Karpas-422 (cell line): ENCODE measurements around the gene PATZ1. TPM values are rescaled to one million over a fixed set of nuclear protein-coding genes. Genes with fewer than 3 reads are reported as not detected.
A peak's percentile ranks its signal among the peaks of the same experiment; 100 is the strongest.
"Not testable (repeated sequence)": the region's sequence is repeated elsewhere in the genome, so short reads cannot be mapped to it uniquely, and the experiment has no call there.

Experiments used
- DNase-seq: peaks from one replicate; pipeline ENCODE4 v3.0.0-alpha.2; 2015
- H2AFZ ChIP-seq: fragments of 200-600 bp; sonication (generic); 2 replicates; pipeline ENCODE4 v1.6.1; 2014; ENCODE audit warnings: antibody characterized with exemption, low read length, mixed read lengths
- H3K27ac ChIP-seq: fragments of 200-600 bp; sonication (generic); 2 replicates; pipeline ENCODE4 v1.5.1; 2014; ENCODE audit warnings: mild to moderate bottlenecking, low read length, moderate library complexity
- H3K27me3 ChIP-seq: fragments of 200-600 bp; sonication (generic); 2 replicates; pipeline ENCODE4 v1.6.1; 2014; ENCODE audit warnings: low read length, mixed read lengths
- H3K36me3 ChIP-seq: fragments of 200-600 bp; sonication (generic); 2 replicates; pipeline ENCODE4 v1.6.1; 2014; ENCODE audit warnings: low read length, mixed read lengths; ENCODE audit not compliant: insufficient read depth
- H3K4me1 ChIP-seq: fragments of 200-600 bp; sonication (generic); 2 replicates; pipeline ENCODE4 v1.6.1; 2014; ENCODE audit warnings: mild to moderate bottlenecking, low read length, mixed read lengths
- H3K4me2 ChIP-seq: fragments of 200-600 bp; sonication (generic); 2 replicates; pipeline ENCODE4 v1.6.1; 2014; ENCODE audit warnings: low read length, low read depth, mild to moderate bottlenecking; ENCODE audit not compliant: poor library complexity, severe bottlenecking
- H3K4me3 ChIP-seq: fragments of 200-600 bp; sonication (generic); 2 replicates; pipeline ENCODE4 v1.5.1; 2014; ENCODE audit warnings: mild to moderate bottlenecking, antibody characterized with exemption, low read length, mixed read lengths
- H3K79me2 ChIP-seq: fragments of 200-600 bp; sonication (generic); 2 replicates; pipeline ENCODE4 v1.6.1; 2014; ENCODE audit warnings: mild to moderate bottlenecking, low read length, mixed read lengths
- H3K9ac ChIP-seq: fragments of 200-600 bp; sonication (generic); 2 replicates; pipeline ENCODE4 v1.6.0; 2014; ENCODE audit warnings: low read length
- H3K9me2 ChIP-seq: fragments of 200-600 bp; sonication (generic), shearing (Covaris generic); replicated peaks from 2 replicates; pipeline ENCODE4 v1.6.0; 2014; ENCODE audit warnings: mild to moderate bottlenecking, low read length, moderate library complexity; ENCODE audit not compliant: insufficient read depth
- H3K9me3 ChIP-seq: fragments of 300-700, 200-600 bp; sonication (generic); 2 replicates; pipeline ENCODE4 v1.6.1; 2014; ENCODE audit warnings: low read length, mixed read lengths
- H4K20me1 ChIP-seq: fragments of 200-600 bp; sonication (generic); 2 replicates; pipeline ENCODE4 v1.6.1; 2014; ENCODE audit warnings: mild to moderate bottlenecking, antibody characterized with exemption, low read length, low read depth; ENCODE audit not compliant: insufficient read depth
- total RNA-seq: library from RNA; depleted of rRNA; stranded (reverse); fragments of >200 nt; shearing (Covaris generic); gene quantifications from 2 replicates; pipeline ENCODE4 v1.2.3, GENCODE V29; 2014; ENCODE audit warnings: low replicate concordance

The PATZ1 gene
- total RNA-seq, 1 experiment from 2014 or later = 65.4 TPM

DNA sequence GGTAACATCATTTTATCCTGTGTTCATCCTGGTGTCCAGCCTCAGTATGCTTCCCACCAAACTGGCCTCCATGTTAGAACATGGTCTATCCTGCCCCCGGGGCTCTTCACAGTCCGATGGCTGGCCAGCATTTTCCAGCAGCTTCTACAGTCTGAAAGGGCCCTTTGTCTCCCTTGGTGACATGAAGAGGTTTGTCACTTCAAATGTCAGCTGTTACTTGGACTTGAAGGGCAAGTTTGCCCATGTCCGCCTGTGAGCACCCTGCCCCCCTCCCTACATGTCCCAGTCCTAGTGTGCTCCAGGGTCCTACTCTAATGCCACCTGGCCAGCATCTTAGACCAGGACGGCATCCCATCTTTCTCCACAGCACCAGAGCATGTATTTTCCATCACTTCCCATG, 24.7 kb downstream of the PATZ1 start:
- no peaks in the 10 kb centered on the region for H3K27me3 ChIP-seq
- H3K36me3 ChIP-seq = peaks cover 10% of the 10 kb centered on the region; the same call in 1 of the 2 replicates
- no peak for DNase-seq
- no peaks in the 10 kb centered on the region for H3K4me1 ChIP-seq
- no peak overlapping the region for H2AFZ ChIP-seq
- H3K79me2 ChIP-seq = no peaks in the 10 kb centered on the region
- no peaks in the 10 kb centered on the region for H4K20me1 ChIP-seq
- no peaks in the 10 kb centered on the region for H3K9me3 ChIP-seq
- H3K9me2 ChIP-seq = no peaks in the 10 kb centered on the region
- H3K4me3 ChIP-seq = no peak overlapping the region
- H3K4me2 ChIP-seq = no peak overlapping the region
- no peak overlapping the region for H3K27ac ChIP-seq
- no peak overlapping the region for H3K9ac ChIP-seq

DNA sequence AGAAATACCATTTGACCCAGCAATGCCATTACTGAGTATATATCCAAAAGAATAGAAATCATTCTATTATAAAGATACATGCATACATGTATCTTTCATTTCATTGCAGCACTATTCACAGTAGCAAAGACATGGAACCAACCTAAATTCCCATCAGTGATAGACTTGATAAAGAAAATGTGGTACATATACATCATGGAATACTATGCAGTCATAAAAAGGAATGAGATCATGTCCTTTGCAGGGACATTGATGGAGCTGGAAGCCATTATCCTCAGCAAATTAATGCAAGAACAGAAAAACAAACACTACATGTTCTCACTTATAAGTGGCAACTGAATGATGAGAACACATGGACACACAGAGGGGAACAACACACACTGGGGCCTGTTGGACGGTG, 31.9 kb downstream of the PATZ1 start:
- H3K79me2 ChIP-seq, H3K9ac ChIP-seq, H3K9me3 ChIP-seq, H3K9me2 ChIP-seq, H4K20me1 ChIP-seq, H3K4me2 ChIP-seq, H3K36me3 ChIP-seq, H3K4me1 ChIP-seq, H3K27me3 ChIP-seq, DNase-seq, H2AFZ ChIP-seq, H3K4me3 ChIP-seq, H3K27ac ChIP-seq: not testable (repeated sequence)

DNA sequence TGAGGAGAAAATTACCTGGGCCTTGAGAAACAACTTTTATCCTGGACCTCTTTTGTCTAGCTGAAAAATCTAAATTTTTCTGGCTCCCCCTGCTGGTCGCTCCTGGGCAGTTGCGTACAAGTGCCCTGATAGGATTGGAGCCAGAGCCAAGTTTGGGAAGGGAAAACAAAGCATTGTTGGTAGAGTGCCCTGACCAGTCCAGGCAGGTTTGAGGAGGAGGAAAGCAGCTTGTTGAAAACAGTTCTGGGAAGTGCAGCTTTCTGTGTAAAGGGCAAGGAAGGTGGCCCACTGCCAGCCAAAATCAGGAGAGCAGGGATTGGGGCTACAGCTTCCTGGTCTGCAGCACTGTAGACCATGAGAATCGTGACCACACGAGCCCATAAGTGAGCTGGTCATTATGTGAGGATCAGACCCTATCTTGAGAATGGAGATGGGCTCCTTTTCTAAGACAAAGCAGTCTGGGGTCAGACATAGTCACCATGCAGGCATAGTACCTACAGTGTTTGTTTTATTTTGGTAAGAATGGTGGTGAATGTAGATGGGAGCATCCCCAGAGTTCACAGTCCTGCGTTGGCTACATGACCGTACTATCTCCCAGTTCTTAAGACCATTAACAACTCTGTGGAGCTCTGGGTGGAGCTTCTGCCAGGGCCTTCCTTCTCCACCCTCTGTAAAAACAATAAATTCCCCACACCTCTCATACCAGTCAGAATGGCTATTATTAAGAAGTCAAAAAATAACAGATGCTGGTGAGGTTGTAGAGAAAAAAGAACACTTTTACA, 32.6 kb downstream of the PATZ1 start:
- no peaks in the 10 kb centered on the region for H4K20me1 ChIP-seq
- no peaks in the 10 kb centered on the region for H3K36me3 ChIP-seq
- H3K27ac ChIP-seq = no peak overlapping the region
- H3K4me3 ChIP-seq = no peak overlapping the region
- H3K4me1 ChIP-seq = peaks cover under 1% of the 10 kb centered on the region; the same call in 1 of the 2 replicates
- H3K27me3 ChIP-seq = no peaks in the 10 kb centered on the region
- H3K9ac ChIP-seq = no peak overlapping the region
- peaks cover 4% of the 10 kb centered on the region for H3K9me3 ChIP-seq
- DNase-seq = peak; percentile 82
- H2AFZ ChIP-seq = 0 out of 2 replicates have a peak overlapping the region, but pooled peaks have one; percentile 50
- no peaks in the 10 kb centered on the region for H3K9me2 ChIP-seq
- H3K79me2 ChIP-seq = no peaks in the 10 kb centered on the region
- no peak overlapping the region for H3K4me2 ChIP-seq

DNA sequence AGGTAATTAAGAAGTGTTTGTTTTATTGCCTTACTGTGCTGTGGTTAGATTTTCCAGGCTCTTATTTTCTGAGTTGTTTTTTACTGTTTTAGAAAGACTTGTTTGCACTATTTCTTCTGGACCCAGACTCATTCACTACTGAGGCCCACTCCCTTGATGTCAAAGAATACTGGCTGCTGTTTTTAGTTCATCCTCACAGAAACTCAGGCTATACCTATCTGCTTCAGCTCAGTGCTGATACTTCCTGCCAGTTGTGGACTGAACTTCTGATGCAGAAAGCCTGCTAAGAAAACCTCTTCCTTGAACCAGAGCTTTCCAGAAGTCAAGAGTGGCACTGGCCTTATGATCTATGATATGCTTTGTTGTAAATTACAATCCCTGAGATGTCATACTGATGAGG, 38.0 kb downstream of the PATZ1 start:
- DNase-seq = no peak
- no peak overlapping the region for H3K9ac ChIP-seq
- H3K27ac ChIP-seq = no peak overlapping the region
- H2AFZ ChIP-seq = no peak overlapping the region
- peaks cover 12% of the 10 kb centered on the region for H3K4me1 ChIP-seq
- no peaks in the 10 kb centered on the region for H3K9me2 ChIP-seq
- no peak overlapping the region for H3K4me3 ChIP-seq
- H3K36me3 ChIP-seq = no peaks in the 10 kb centered on the region
- no peak overlapping the region for H3K4me2 ChIP-seq
- H3K79me2 ChIP-seq = no peaks in the 10 kb centered on the region
- no peaks in the 10 kb centered on the region for H4K20me1 ChIP-seq
- H3K27me3 ChIP-seq = no peaks in the 10 kb centered on the region
- H3K9me3 ChIP-seq = no peaks in the 10 kb centered on the region

DNA sequence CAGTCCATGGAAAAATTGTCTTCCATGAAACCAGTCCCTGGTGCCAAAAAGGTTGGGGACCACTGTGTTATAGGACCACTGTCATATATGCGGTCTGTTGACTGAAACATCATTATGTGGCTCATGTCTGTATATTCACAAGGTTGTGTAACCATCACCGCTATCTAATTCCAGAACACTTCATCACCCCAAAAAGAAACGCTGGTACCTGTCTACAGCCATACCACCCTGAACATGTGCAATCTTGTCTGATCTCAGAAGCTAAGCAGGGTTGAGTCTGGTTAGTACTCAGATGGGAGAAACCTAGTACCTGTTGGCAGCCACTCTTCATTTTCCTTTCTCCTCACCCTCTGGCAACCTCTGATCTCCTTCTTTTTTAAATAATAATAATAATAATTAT, 41.0 kb downstream of the PATZ1 start:
- Histone ChIP-seq H3K27me3 (no peaks in the 10 kb centered on the region), H3K4me2 (no peak overlapping the region), H4K20me1 (no peaks in the 10 kb centered on the region), H3K79me2 (no peaks in the 10 kb centered on the region), H3K9me2 (no peaks in the 10 kb centered on the region), H2AFZ (no peak overlapping the region), H3K4me1 (peaks cover 12% of the 10 kb centered on the region), H3K4me3 (no peak overlapping the region), H3K9ac (no peak overlapping the region), H3K9me3 (no peaks in the 10 kb centered on the region), H3K36me3 (no peaks in the 10 kb centered on the region), H3K27ac (no peak overlapping the region)
- no peak for DNase-seq

- Histone ChIP-seq H3K27me3 (no peaks in the 10 kb centered on the region), H3K79me2 (no peaks in the 10 kb centered on the region), H3K9me3 (no peaks in the 10 kb centered on the region), H3K27ac (no peak overlapping the region), H2AFZ (no peak overlapping the region), H3K9ac (no peak overlapping the region), H3K9me2 (no peaks in the 10 kb centered on the region), H3K36me3 (no peaks in the 10 kb centered on the region), H3K4me2 (no peak overlapping the region), H3K4me3 (no peak overlapping the region), H4K20me1 (no peaks in the 10 kb centered on the region), H3K4me1 (peaks cover 4% of the 10 kb centered on the region; the same call in 1 of the 2 replicates)
- no peak for DNase-seq
These were observed 43.6 kb downstream of the PATZ1 start for GRCh38 chr22:31302537-31302936.

DNA sequence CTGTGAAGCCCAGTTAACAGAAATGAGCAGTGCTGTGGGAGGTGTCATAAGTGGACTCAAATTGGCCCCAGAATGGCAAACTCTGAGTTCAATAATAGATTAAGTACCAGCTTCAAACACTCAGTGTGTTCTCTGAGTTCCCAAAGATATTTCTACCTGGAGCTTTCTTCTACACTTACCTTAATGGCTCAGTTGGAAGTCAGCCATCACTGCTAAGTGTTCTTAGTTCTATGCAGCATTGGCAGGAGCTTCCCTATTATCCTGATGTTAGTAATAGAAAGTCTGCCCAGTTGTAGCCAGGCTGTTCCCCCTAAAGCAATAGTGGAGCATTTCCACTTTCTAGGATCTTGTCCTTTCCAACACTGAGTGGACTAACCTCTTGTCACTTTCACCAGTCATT, 44.1 kb downstream of the PATZ1 start:
- H3K36me3 ChIP-seq = no peaks in the 10 kb centered on the region
- no peak overlapping the region for H3K9ac ChIP-seq
- H3K79me2 ChIP-seq = no peaks in the 10 kb centered on the region
- H3K4me1 ChIP-seq = peaks cover 4% of the 10 kb centered on the region; the same call in 1 of the 2 replicates
- no peak for DNase-seq
- H3K27me3 ChIP-seq = no peaks in the 10 kb centered on the region
- no peaks in the 10 kb centered on the region for H3K9me2 ChIP-seq
- no peak overlapping the region for H3K4me3 ChIP-seq
- H3K9me3 ChIP-seq = no peaks in the 10 kb centered on the region
- no peak overlapping the region for H3K27ac ChIP-seq
- no peaks in the 10 kb centered on the region for H4K20me1 ChIP-seq
- no peak overlapping the region for H2AFZ ChIP-seq
- no peak overlapping the region for H3K4me2 ChIP-seq

DNA sequence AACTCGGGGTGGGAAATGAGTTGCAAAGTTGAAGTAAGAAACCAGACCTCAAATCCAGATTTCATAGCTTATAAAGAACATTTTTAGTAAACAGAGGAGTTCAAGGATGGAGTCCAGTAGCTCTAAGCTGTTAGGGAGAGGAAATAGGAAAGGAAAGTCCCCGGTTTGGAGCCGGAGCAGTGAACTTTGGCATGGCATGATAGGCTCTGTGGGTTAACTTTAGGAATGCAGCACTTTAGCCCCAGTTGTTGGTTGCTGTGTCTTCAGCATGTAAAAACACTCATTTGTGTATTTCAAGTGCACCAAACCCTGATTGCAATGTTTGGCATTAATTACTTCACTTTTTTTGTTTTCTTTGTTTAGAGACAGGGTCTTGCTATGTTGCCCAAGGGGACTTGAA, 45.2 kb downstream of the PATZ1 start:
- Histone ChIP-seq H3K36me3 (no peaks in the 10 kb centered on the region), H3K9ac (no peak overlapping the region), H3K4me1 (no peaks in the 10 kb centered on the region), H3K79me2 (no peaks in the 10 kb centered on the region), H3K27ac (no peak overlapping the region), H3K9me3 (no peaks in the 10 kb centered on the region), H3K27me3 (no peaks in the 10 kb centered on the region), H3K4me2 (no peak overlapping the region), H3K9me2 (no peaks in the 10 kb centered on the region), H2AFZ (no peak overlapping the region), H3K4me3 (no peak overlapping the region), H4K20me1 (no peaks in the 10 kb centered on the region)
- DNase-seq = no peak
